ENCODE data around the gene WSB1.

GRCh38 chr17:27244491-27245223 is 49.3 kb upstream of the WSB1 start:
- TF ChIP-seq POLR2A (IDR thresholded peaks at IDR 0.05; ENCODE audit: low read depth, low read length) = no peak
- no peak for TF ChIP-seq POLR2AphosphoS5 (IDR thresholded peaks at IDR 0.05; ENCODE audit: low read depth, low read length)

Data from GM12892 (cell line).